ENCODE measurements around the gene SLU7. TPM values are rescaled to one million over a fixed set of nuclear protein-coding genes. Genes with fewer than 3 reads are reported as not detected.

Gene SLU7
- total RNA-seq, 4 donors from 2014 or later = 48.1 to 118 (median 83.8) TPM

DNA sequence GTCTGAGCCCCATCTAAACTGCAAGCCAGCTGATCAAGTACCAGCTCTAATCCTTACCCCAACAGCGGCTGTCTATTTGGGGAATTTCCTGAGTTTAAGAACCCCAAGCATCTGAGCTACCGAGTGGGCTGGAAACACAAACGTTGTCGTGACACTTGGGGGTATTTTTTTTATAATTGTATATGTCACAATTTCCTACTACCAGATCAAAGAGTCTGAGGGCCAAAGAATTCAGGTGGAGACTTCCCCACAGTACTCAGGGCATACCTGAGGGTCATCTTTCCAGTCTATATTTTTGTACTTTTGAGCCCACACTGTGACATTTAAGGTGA lies 45.6 kb upstream of the SLU7 start:
- Histone ChIP-seq H3K27me3 (no peaks in the 10 kb centered on the region), H3K4me3 (no peak overlapping the region), H3K27ac (no peak overlapping the region), H3K36me3 (no peaks in the 10 kb centered on the region), H3K4me1 (peaks cover 22% of the 10 kb centered on the region), H3K9me3 (no peaks in the 10 kb centered on the region)
- TF ChIP-seq, protein P1, sequence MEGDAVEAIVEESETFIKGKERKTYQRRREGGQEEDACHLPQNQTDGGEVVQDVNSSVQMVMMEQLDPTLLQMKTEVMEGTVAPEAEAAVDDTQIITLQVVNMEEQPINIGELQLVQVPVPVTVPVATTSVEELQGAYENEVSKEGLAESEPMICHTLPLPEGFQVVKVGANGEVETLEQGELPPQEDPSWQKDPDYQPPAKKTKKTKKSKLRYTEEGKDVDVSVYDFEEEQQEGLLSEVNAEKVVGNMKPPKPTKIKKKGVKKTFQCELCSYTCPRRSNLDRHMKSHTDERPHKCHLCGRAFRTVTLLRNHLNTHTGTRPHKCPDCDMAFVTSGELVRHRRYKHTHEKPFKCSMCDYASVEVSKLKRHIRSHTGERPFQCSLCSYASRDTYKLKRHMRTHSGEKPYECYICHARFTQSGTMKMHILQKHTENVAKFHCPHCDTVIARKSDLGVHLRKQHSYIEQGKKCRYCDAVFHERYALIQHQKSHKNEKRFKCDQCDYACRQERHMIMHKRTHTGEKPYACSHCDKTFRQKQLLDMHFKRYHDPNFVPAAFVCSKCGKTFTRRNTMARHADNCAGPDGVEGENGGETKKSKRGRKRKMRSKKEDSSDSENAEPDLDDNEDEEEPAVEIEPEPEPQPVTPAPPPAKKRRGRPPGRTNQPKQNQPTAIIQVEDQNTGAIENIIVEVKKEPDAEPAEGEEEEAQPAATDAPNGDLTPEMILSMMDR (IDR thresholded peaks at IDR 0.05) = no peak
- no peak for TF ChIP-seq POLR2A (IDR thresholded peaks at IDR 0.05)
- no peak for TF ChIP-seq POLR2AphosphoS5 (IDR thresholded peaks at IDR 0.05)
- TF ChIP-seq EP300 (IDR thresholded peaks at IDR 0.05) = no peak
- no peak for DNase-seq (ENCODE audit: low spot score in 2 of 2)
- 61% methylated on average over 3 of the region's 4 CpGs for WGBS

DNA sequence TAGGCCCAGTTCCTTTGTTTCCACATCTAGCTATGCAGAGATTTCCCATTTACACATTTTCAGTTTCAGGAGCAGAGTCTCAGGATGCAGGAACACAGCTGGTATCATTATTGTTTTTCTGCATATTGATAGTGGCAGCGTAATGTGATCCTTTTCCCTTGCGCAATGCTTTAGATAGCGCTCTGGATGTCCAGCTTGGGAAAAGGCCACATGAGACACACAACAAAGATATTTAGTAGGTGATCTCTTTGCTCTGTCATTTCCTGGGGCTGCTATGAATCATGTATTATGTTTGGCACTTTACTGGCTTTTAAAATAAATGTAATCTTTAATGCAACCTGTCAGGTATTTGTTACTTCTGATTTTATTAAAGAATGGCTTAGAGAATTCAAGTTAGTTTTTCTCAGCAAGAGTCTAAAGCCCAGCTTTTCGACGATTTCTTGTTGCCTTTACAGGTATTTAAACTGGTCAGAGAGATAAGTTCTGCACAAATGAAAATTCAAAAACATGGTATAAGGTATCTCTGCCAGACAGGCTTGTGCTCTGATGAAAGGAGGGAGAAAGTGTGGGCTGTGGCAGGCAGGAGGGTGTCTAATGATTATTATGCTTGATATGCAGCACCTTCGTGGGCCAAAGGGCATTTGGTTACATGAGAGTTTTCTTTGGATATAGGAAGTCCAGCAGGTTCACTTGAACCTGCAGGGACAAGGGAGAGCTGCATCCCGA lies 45.0 kb upstream of the SLU7 start:
- H3K4me1 ChIP-seq = peaks cover 22% of the 10 kb centered on the region
- DNase-seq (ENCODE audit: low spot score in 2 of 2) = no peak
- H3K9me3 ChIP-seq = no peaks in the 10 kb centered on the region
- no peaks in the 10 kb centered on the region for H3K27me3 ChIP-seq
- H3K36me3 ChIP-seq = no peaks in the 10 kb centered on the region
- 72% methylated on average over 7 of the region's 7 CpGs for WGBS
- no peak for TF ChIP-seq POLR2A (IDR thresholded peaks at IDR 0.05)
- TF ChIP-seq EP300 (IDR thresholded peaks at IDR 0.05) = no peak
- no peak for TF ChIP-seq POLR2AphosphoS5 (IDR thresholded peaks at IDR 0.05)
- TF ChIP-seq, protein P1 (IDR thresholded peaks at IDR 0.05) = no peak
- no peak overlapping the region for H3K4me3 ChIP-seq
- H3K27ac ChIP-seq = no peak overlapping the region

DNA sequence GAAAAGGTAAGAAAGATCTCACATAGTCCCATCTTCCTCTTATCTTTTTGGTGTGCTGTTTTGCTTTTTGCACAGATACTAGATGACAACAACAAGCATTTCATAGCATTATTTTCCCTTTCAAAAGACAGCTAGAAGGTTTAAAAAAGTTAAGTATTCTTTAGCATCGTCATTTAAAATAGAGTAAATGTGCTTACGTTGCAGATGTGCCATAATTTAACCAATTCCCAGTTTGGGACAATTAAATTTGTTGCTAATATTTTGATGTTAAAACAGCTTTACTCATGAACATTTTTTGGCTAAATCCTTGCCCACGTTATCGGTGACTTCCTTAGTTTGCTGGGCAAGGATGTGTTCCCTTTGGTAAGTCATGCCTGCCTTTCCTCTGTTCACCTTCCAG lies 44.3 kb upstream of the SLU7 start:
- no peak for DNase-seq (ENCODE audit: low spot score in 2 of 2)

DNA sequence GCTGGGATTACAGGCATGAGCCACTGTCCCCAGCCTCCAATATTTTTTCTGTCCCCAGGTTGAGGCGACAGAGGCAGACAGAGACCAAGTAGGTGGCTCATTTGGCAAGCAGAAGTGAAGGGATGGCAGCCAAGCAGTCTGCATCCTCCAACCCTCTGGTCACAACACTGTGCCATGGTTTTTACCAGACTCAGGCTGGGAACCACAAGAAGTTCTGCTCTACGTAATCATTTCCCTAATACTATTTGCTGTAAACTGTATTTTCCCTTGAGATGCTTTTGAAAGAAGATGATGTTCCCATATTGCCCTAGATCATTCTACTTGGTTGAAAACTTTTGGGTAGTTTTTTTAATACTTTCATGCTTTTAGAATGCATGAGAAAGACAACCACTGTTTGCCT lies 43.3 kb upstream of the SLU7 start:
- 63% methylated on average over 2 of the region's 2 CpGs for WGBS
- no peak for DNase-seq (ENCODE audit: low spot score in 2 of 2)
- Histone ChIP-seq H3K27me3 (no peaks in the 10 kb centered on the region), H3K27ac (no peak overlapping the region), H3K9me3 (no peaks in the 10 kb centered on the region), H3K4me1 (peaks cover 9% of the 10 kb centered on the region), H3K4me3 (no peak overlapping the region), H3K36me3 (no peaks in the 10 kb centered on the region)
- TF ChIP-seq, protein P1 (IDR thresholded peaks at IDR 0.05) = no peak
- TF ChIP-seq POLR2A (IDR thresholded peaks at IDR 0.05) = no peak
- TF ChIP-seq POLR2AphosphoS5 (IDR thresholded peaks at IDR 0.05) = no peak
- TF ChIP-seq EP300 (IDR thresholded peaks at IDR 0.05) = no peak

More for the DNA sequence above, 44.3 kb upstream of the SLU7 start:
- Histone ChIP-seq H3K4me3 (no peak overlapping the region), H3K27me3 (no peaks in the 10 kb centered on the region), H3K27ac (no peak overlapping the region), H3K4me1 (peaks cover 20% of the 10 kb centered on the region), H3K36me3 (no peaks in the 10 kb centered on the region), H3K9me3 (no peaks in the 10 kb centered on the region)
- 91% methylated on average over 4 of the region's 4 CpGs for WGBS
- TF ChIP-seq POLR2A (IDR thresholded peaks at IDR 0.05) (no peak), POLR2AphosphoS5 (IDR thresholded peaks at IDR 0.05) (no peak), EP300 (IDR thresholded peaks at IDR 0.05) (no peak)
- TF ChIP-seq, protein P1 (IDR thresholded peaks at IDR 0.05) = no peak

DNA sequence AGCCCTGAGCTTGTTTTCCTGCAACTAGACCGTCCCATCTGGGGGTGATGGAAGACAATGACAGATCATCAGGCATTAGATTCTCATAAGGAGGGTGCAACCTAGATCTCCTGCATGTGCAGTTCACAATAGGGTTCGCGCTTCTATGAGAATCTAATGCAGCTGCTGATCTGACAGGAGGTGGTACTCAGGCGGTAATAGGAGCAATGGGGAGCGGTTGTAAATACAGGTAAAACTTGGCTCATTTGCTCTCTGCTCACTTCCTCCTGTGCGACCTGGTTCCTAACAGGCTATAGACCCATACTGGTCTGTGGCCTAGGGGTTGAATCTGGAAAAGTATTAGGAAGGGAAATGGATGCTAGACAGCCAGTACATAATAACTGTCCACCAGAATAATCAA lies 42.5 kb upstream of the SLU7 start:
- WGBS = 89% methylated on average over 6 of the region's 6 CpGs
- H3K9me3 ChIP-seq = no peaks in the 10 kb centered on the region
- TF ChIP-seq EP300 (IDR thresholded peaks at IDR 0.05) (no peak), POLR2AphosphoS5 (IDR thresholded peaks at IDR 0.05) (no peak), POLR2A (IDR thresholded peaks at IDR 0.05) (no peak)
- TF ChIP-seq, protein P1 (IDR thresholded peaks at IDR 0.05) = no peak
- no peaks in the 10 kb centered on the region for H3K36me3 ChIP-seq
- H3K4me1 ChIP-seq = peaks cover 5% of the 10 kb centered on the region
- no peak overlapping the region for H3K27ac ChIP-seq
- H3K4me3 ChIP-seq = no peak overlapping the region
- no peak for DNase-seq (ENCODE audit: low spot score in 2 of 2)
- no peaks in the 10 kb centered on the region for H3K27me3 ChIP-seq

Data from suprapubic skin (tissue), 4 donors.